ENCODE data around the gene EP400. TPM values are rescaled to one million over a fixed set of nuclear protein-coding genes. Genes with fewer than 3 reads are reported as not detected.

Gene EP400
- total and polyA plus RNA-seq, 2 donors (not counting 1 experiment from before 2014, with no cell fraction given) = 3.4 to 12.4 TPM

- no peak overlapping the region for H3K9ac ChIP-seq (ENCODE audit: insufficient read depth, low read length)
- no peaks in the 10 kb centered on the region for H3K79me2 ChIP-seq (ENCODE audit: control insufficient read depth, insufficient read depth, low read length)
- H4K20me1 ChIP-seq (ENCODE audit: control insufficient read depth, extremely low read depth, insufficient read depth, low read length) = no peaks in the 10 kb centered on the region
- no peaks in the 10 kb centered on the region for H3K4me1 ChIP-seq (ENCODE audit: control insufficient read depth, extremely low read depth, insufficient read depth, low read length)
- H3K27me3 ChIP-seq (ENCODE audit: control insufficient read depth, insufficient read depth, low read length) = no peaks in the 10 kb centered on the region
- H3K9me3 ChIP-seq (ENCODE audit: control insufficient read depth, insufficient read depth, low read depth, low read length) = no peaks in the 10 kb centered on the region
- H3K36me3 ChIP-seq (ENCODE audit: control insufficient read depth, insufficient read depth, low read length) = peaks cover 13% of the 10 kb centered on the region
- H2AFZ ChIP-seq (ENCODE audit: low read length) = no peak overlapping the region
- no peak overlapping the region for H3K4me2 ChIP-seq (ENCODE audit: extremely low read depth, insufficient read depth, low read length)
- DNase-seq (ENCODE audit: low read depth in 2 of 2) = no peak
- no peak overlapping the region for H3K4me3 ChIP-seq (replicated peaks in 1 of 4; ENCODE audit: control extremely low read depth in 1 of 4, insufficient read depth in 1 of 4, low read depth in 3 of 4, low read length in 4 of 4)
- H3K27ac ChIP-seq (ENCODE audit: insufficient read depth, low read length) = no peak overlapping the region
- no peak for TF ChIP-seq CTCF (conservative IDR thresholded peaks at IDR 0.05 in 1 of 2, IDR thresholded peaks at IDR 0.05 in 1 of 2; ENCODE audit: low read depth in 1 of 2, low read length in 2 of 2)
- no peak for TF ChIP-seq EZH2 (IDR thresholded peaks at IDR 0.05; ENCODE audit: low read length, missing control alignments)
These were observed 160.0 kb downstream of the EP400 start for GRCh38 chr12:132109741-132110140.

- DNase-seq (ENCODE audit: low read depth in 2 of 2) = no peak
These were observed 160.9 kb downstream of the EP400 start for GRCh38 chr12:132110677-132111076.

GRCh38 chr12:132111654-132112304 lies 162.0 kb downstream of the EP400 start:
- DNase-seq (ENCODE audit: low read depth in 2 of 2) = no peak
- TF ChIP-seq CTCF (conservative IDR thresholded peaks at IDR 0.05 in 1 of 2, IDR thresholded peaks at IDR 0.05 in 1 of 2; ENCODE audit: low read depth in 1 of 2, low read length in 2 of 2) (no peak), EZH2 (IDR thresholded peaks at IDR 0.05; ENCODE audit: low read length, missing control alignments) (no peak)
- H3K4me1 ChIP-seq (ENCODE audit: control insufficient read depth, extremely low read depth, insufficient read depth, low read length) = no peaks in the 10 kb centered on the region

More at GRCh38 chr12:132110677-132111076, 160.9 kb downstream of the EP400 start:
- Histone ChIP-seq H3K4me2 (ENCODE audit: extremely low read depth, insufficient read depth, low read length) (no peak overlapping the region), H2AFZ (ENCODE audit: low read length) (no peak overlapping the region), H3K27me3 (ENCODE audit: control insufficient read depth, insufficient read depth, low read length) (no peaks in the 10 kb centered on the region), H3K79me2 (ENCODE audit: control insufficient read depth, insufficient read depth, low read length) (no peaks in the 10 kb centered on the region), H3K4me1 (ENCODE audit: control insufficient read depth, extremely low read depth, insufficient read depth, low read length) (no peaks in the 10 kb centered on the region), H3K9me3 (ENCODE audit: control insufficient read depth, insufficient read depth, low read depth, low read length) (no peaks in the 10 kb centered on the region), H4K20me1 (ENCODE audit: control insufficient read depth, extremely low read depth, insufficient read depth, low read length) (no peaks in the 10 kb centered on the region), H3K9ac (ENCODE audit: insufficient read depth, low read length) (no peak overlapping the region), H3K4me3 (replicated peaks in 1 of 4; ENCODE audit: control extremely low read depth in 1 of 4, insufficient read depth in 1 of 4, low read depth in 3 of 4, low read length in 4 of 4) (no peak overlapping the region), H3K27ac (ENCODE audit: insufficient read depth, low read length) (no peak overlapping the region), H3K36me3 (ENCODE audit: control insufficient read depth, insufficient read depth, low read length) (peaks cover 17% of the 10 kb centered on the region)
- TF ChIP-seq CTCF (conservative IDR thresholded peaks at IDR 0.05 in 1 of 2, IDR thresholded peaks at IDR 0.05 in 1 of 2; ENCODE audit: low read depth in 1 of 2, low read length in 2 of 2) (no peak), EZH2 (IDR thresholded peaks at IDR 0.05; ENCODE audit: low read length, missing control alignments) (no peak)

More at GRCh38 chr12:132111654-132112304, 162.0 kb downstream of the EP400 start:
- Histone ChIP-seq H3K27ac (ENCODE audit: insufficient read depth, low read length) (no peak overlapping the region), H3K27me3 (ENCODE audit: control insufficient read depth, insufficient read depth, low read length) (no peaks in the 10 kb centered on the region), H3K4me3 (replicated peaks in 1 of 4; ENCODE audit: control extremely low read depth in 1 of 4, insufficient read depth in 1 of 4, low read depth in 3 of 4, low read length in 4 of 4) (no peak overlapping the region), H3K79me2 (ENCODE audit: control insufficient read depth, insufficient read depth, low read length) (no peaks in the 10 kb centered on the region), H3K4me2 (ENCODE audit: extremely low read depth, insufficient read depth, low read length) (no peak overlapping the region), H2AFZ (ENCODE audit: low read length) (no peak overlapping the region), H3K9me3 (ENCODE audit: control insufficient read depth, insufficient read depth, low read depth, low read length) (no peaks in the 10 kb centered on the region), H3K9ac (ENCODE audit: insufficient read depth, low read length) (no peak overlapping the region), H4K20me1 (ENCODE audit: control insufficient read depth, extremely low read depth, insufficient read depth, low read length) (no peaks in the 10 kb centered on the region), H3K36me3 (ENCODE audit: control insufficient read depth, insufficient read depth, low read length) (peaks cover 17% of the 10 kb centered on the region)
